Lower lobe of right lung (tissue), 2 donors: Measurements from ENCODE around the gene PRKN. TPM values are rescaled to one million over a fixed set of nuclear protein-coding genes. Genes with fewer than 3 reads are reported as not detected.

Experiments
- ATAC-seq, 2 donors: fragments of 200-7000 bp; cut with Tn5 transposase; one replicate each; pipeline ENCODE4 v1.9.1; 2020 to 2022; ENCODE audit warnings: mild to moderate bottlenecking in 2 of 2, moderate library complexity in 2 of 2
- DNase-seq: peaks from one replicate; pipeline ENCODE4 v3.0.0-alpha.2; 2020
- H3K27ac ChIP-seq: fragments of 200-600 bp; one replicate; pipeline ENCODE4 v1.8.0; 2022
- H3K27me3 ChIP-seq: fragments of 200-600 bp; one replicate; pipeline ENCODE4 v1.8.0; 2022; ENCODE audit warnings: low read depth
- H3K36me3 ChIP-seq: fragments of 200-600 bp; one replicate; pipeline ENCODE4 v1.8.0; 2022; ENCODE audit warnings: mild to moderate bottlenecking
- H3K4me1 ChIP-seq: fragments of 200-600 bp; one replicate; pipeline ENCODE4 v1.8.0; 2022
- H3K4me3 ChIP-seq: fragments of 200-600 bp; one replicate; pipeline ENCODE4 v1.8.0; 2022; ENCODE audit warnings: mild to moderate bottlenecking
- H3K9me3 ChIP-seq: fragments of 200-600 bp; one replicate; pipeline ENCODE4 v1.8.0; 2022
- intact Hi-C: fragments of 100-400 bp; cut with DNase I; formaldehyde crosslinking; loops from one replicate; pipeline ENCODE4 v1.11.0; 2022
- total RNA-seq: library from RNA; stranded (reverse); fragmentation: NEBNext Ultra II Directional; extraction: Animal tissue kit (Norgen Biotek cat#: 25700); gene quantifications from one replicate; pipeline ENCODE4 v1.2.1, GENCODE V29; 2021
- TF ChIP-seq, protein P1 (sequence below): fragments of 200-600 bp; IDR thresholded peaks from one replicate; pipeline ENCODE4 v1.8.0; 2022; ENCODE audit warnings: antibody characterized with exemption, mild to moderate bottlenecking
- donor health status: DM: no; HTN: yes; CAD: no; lungs with severe emphysema.

The PRKN gene
- total RNA-seq, 1 donor from 2014 or later = 6.1 TPM

DNA sequence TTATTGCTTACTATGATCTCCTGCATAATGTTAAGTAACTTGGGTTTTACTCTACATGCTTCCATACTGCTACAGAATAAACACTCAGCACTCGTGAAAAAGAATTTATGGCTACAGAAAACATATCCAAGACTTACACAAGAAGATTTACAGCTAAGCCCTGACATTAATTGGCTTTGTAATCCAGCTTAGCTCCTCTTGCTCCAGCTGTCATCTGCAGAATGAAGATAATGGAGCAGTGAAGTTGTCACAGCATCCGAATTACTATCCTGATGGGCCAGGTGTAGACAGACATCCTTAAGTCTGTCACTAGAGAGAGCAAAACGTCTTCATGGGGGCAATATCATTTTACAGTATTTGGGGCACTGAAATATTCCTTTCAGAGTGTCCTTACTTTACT is 155.3 kb downstream of the PRKN start:
- Histone ChIP-seq H3K27ac (no peak overlapping the region), H3K4me1 (no peaks in the 10 kb centered on the region), H3K36me3 (no peaks in the 10 kb centered on the region), H3K4me3 (no peak overlapping the region), H3K27me3 (no peaks in the 10 kb centered on the region), H3K9me3 (peaks cover 5% of the 10 kb centered on the region)
- ATAC-seq (no peak), DNase-seq (no peak)
- TF ChIP-seq, protein P1, sequence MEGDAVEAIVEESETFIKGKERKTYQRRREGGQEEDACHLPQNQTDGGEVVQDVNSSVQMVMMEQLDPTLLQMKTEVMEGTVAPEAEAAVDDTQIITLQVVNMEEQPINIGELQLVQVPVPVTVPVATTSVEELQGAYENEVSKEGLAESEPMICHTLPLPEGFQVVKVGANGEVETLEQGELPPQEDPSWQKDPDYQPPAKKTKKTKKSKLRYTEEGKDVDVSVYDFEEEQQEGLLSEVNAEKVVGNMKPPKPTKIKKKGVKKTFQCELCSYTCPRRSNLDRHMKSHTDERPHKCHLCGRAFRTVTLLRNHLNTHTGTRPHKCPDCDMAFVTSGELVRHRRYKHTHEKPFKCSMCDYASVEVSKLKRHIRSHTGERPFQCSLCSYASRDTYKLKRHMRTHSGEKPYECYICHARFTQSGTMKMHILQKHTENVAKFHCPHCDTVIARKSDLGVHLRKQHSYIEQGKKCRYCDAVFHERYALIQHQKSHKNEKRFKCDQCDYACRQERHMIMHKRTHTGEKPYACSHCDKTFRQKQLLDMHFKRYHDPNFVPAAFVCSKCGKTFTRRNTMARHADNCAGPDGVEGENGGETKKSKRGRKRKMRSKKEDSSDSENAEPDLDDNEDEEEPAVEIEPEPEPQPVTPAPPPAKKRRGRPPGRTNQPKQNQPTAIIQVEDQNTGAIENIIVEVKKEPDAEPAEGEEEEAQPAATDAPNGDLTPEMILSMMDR = no peak
- intact Hi-C loops = no loop called here

DNA sequence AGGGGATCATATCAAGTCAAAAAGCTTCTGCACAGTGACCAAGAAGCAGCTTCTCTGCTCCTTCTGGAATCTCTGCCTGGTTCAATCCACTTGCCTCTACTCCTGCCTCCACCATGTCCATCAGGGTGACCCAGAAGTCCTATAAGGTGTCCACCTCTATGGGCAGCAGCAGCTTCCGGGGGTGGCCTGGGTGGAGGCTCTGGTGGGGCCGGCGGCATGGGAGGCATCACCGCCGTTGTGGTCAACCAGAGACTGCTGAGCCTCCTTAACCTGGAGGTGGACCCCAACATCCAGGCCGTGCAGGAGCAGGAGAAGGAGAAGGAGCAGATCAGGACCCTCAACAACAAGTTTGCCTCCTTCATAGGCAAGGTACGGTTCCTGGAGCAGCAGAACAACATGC is 159.3 kb downstream of the PRKN start:
- Histone ChIP-seq H3K36me3 (no peaks in the 10 kb centered on the region), H3K4me1 (no peaks in the 10 kb centered on the region), H3K9me3 (peaks cover 5% of the 10 kb centered on the region), H3K27me3 (no peaks in the 10 kb centered on the region), H3K4me3 (no peak overlapping the region), H3K27ac (no peak overlapping the region)
- intact Hi-C loops = no loop called here
- TF ChIP-seq, protein P1 = no peak
- DNase-seq (no peak), ATAC-seq (no peak)

DNA sequence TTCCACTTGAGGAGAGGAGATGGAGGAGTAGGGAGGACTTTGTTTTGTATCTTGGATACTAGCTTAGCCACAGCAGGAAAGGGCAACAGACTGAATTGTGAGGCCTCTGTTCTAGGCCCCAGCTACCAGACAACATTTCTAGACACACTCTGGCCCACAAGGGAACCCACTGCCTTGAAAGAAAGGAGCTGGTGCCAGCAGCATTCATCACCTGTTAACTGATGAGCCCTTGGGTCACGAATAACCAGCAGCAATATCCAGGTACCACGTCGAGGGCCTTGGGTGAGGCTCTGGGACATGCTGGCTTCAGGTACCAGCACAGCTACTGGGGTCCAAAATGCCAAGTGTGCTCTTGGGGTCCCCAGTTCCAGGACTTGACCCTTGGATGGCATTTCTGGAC is 165.5 kb downstream of the PRKN start:
- H3K4me1 ChIP-seq = no peaks in the 10 kb centered on the region
- H3K27me3 ChIP-seq = no peaks in the 10 kb centered on the region
- H3K4me3 ChIP-seq = no peak overlapping the region
- intact Hi-C loops = no loop called here
- no peak for ATAC-seq
- no peaks in the 10 kb centered on the region for H3K9me3 ChIP-seq
- H3K27ac ChIP-seq = no peak overlapping the region
- H3K36me3 ChIP-seq = no peaks in the 10 kb centered on the region
- DNase-seq = no peak
- TF ChIP-seq, protein P1 = no peak

DNA sequence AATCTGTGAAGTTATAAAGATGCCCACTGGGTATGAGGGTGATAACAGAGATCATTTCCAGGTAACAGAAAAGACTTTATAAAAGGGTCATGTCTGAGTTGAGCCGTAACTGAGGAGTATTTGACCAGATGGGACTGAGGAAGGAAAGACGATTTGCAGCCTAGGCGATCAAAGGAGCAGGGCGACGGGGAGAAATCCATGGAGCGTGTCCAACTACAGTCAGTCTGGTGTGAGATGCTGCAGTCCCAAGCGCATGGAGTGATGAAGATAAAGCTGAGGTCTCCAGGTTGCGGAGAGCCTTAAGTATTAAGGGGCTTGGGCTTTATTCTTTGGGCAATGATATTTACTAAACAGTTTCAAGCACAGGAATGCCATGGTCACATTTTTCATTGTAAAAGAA is 166.7 kb downstream of the PRKN start:
- Histone ChIP-seq H3K36me3 (no peaks in the 10 kb centered on the region), H3K4me1 (no peaks in the 10 kb centered on the region)

DNA sequence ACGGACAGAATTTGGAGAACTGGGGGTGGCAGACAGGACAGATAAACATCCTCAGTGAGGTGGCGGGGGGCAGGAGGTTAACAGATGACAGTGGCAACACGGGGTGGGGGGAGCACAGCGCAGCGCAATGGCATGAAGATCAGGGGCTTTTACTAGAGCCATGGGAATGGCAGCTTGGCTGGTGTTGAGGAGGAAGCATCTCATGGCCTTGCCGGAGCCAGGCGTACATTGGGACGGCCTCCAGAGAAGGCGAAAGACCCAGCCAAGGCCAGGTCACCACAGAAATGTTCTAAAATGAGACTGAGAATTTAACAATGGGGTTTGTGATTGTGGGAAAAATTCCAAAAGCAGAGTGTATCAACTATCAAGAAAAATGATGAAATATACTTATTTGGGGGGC is 173.0 kb downstream of the PRKN start:
- intact Hi-C loops = no loop called here
- Histone ChIP-seq H3K36me3 (no peaks in the 10 kb centered on the region), H3K27me3 (no peaks in the 10 kb centered on the region), H3K27ac (no peak overlapping the region), H3K4me3 (no peak overlapping the region), H3K9me3 (no peaks in the 10 kb centered on the region), H3K4me1 (no peaks in the 10 kb centered on the region)
- TF ChIP-seq, protein P1 = no peak
- DNase-seq (no peak), ATAC-seq (no peak)

More for the DNA sequence above, 166.7 kb downstream of the PRKN start:
- Histone ChIP-seq H3K27ac (no peak overlapping the region), H3K4me3 (no peak overlapping the region), H3K27me3 (no peaks in the 10 kb centered on the region), H3K9me3 (no peaks in the 10 kb centered on the region)
- intact Hi-C loops = no loop called here
- TF ChIP-seq, protein P1 = no peak
- DNase-seq (no peak), ATAC-seq (no peak)

DNA sequence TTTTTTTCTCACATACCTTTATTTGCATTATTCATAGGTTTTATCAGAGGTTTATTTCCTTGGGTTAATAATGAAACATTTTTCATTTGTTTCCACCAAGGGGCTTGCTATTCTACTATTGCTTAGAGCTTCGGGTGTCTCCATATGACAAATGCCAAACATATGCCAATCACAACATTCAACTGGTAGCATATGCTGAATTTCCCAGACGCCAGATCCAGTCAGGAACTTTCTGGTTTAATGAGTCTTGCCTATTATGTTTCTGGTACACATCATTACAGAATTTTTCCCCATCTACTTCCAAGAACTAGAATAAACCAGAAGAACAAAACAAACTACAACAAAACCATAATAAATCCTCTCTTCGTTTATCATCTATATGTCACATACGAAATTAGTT is 180.7 kb downstream of the PRKN start:
- H3K9me3 ChIP-seq = no peaks in the 10 kb centered on the region
- DNase-seq = no peak
- intact Hi-C loops = no loop called here
- no peaks in the 10 kb centered on the region for H3K36me3 ChIP-seq
- no peak overlapping the region for H3K27ac ChIP-seq
- H3K4me1 ChIP-seq = no peaks in the 10 kb centered on the region
- no peaks in the 10 kb centered on the region for H3K27me3 ChIP-seq
- ATAC-seq = no peak
- TF ChIP-seq, protein P1 = no peak
- no peak overlapping the region for H3K4me3 ChIP-seq
